GM18508 (cell line): ENCODE results near the gene SLC16A8.

Experiments
- ATAC-seq: cut with Tn5 transposase; IDR thresholded peaks from one replicate; pipeline ENCODE4 v1.9.1; 2021; ENCODE audit warnings: moderate number of reproducible peaks; ENCODE audit not compliant: insufficient read depth, unreplicated experiment

Gene SLC16A8

GRCh38 chr22:38114484-38115398 lies 30.8 kb upstream of the SLC16A8 start:
- ATAC-seq: no peak

GRCh38 chr22:38112381-38112780 lies 28.4 kb upstream of the SLC16A8 start:
- ATAC-seq: no peak

DNA sequence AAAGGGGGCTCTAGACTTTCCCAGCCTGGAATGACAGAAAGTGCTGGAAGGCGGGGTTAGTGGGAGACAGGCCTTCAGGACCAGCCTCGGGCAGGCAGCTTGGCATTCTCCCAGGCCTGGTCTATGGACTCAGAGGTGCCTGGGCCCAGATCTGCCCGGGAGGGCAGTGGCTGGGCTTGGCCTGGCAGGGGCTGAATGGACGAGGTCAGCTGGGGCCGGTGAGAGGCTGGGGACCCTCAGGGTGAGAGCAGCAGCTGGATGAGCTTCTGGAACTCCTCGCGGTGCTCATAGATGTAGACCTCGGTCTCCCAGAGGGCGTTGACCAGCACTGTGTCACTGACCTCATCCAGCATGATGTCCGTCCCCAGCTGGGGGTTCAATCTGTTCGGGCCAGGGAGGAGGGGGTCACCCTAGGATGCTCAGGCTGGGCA lies 28.0 kb upstream of the SLC16A8 start:
- no peak for ATAC-seq

DNA sequence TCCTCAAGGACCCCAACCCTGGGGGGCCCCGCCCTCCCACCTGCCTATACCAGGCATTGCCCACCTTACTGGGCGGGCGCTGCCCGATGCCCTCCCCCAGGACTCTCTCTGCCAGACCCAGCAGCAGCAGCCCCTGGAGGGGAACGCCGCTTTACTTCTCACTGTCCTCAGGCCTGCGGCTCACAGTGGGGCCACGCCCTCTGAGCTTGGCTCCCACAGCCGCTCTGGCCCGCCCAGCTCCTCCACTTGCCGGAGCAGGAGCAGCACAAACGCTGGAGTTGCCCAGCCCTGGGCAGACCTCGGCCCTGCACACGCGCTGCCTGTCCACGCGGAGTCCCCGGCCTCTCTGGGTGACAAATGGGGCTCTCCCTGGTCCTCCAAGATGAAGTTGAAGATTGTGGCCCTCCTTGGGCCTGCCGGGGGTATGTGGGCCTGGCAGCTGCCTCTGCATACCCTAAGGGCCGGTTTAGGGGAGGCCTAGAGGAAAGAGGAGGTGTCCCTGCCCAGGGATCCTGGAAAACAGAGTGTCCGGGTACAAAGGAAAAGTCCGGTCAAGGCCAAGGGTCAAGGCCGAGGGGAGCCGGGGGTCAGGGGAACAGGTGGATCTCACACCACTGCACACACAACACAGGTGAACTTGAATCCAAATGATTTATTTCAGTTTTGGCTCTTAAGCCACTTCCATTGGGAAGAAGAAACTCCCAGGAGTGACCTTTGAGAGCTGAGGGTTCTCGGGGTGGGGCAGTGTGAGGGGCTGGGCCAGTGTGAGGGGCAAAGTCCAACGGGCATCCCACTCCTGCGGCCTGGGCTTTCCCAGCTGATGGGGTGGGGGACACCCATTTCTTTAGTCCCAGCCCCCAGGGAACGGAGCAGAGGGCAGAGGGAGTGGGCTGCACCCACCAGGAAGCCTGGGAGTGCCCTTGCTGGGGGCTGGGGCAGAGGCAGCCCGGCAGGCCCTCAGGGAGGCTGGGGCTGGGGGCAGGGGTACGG lies 27.2 kb upstream of the SLC16A8 start:
- ATAC-seq: no peak

DNA sequence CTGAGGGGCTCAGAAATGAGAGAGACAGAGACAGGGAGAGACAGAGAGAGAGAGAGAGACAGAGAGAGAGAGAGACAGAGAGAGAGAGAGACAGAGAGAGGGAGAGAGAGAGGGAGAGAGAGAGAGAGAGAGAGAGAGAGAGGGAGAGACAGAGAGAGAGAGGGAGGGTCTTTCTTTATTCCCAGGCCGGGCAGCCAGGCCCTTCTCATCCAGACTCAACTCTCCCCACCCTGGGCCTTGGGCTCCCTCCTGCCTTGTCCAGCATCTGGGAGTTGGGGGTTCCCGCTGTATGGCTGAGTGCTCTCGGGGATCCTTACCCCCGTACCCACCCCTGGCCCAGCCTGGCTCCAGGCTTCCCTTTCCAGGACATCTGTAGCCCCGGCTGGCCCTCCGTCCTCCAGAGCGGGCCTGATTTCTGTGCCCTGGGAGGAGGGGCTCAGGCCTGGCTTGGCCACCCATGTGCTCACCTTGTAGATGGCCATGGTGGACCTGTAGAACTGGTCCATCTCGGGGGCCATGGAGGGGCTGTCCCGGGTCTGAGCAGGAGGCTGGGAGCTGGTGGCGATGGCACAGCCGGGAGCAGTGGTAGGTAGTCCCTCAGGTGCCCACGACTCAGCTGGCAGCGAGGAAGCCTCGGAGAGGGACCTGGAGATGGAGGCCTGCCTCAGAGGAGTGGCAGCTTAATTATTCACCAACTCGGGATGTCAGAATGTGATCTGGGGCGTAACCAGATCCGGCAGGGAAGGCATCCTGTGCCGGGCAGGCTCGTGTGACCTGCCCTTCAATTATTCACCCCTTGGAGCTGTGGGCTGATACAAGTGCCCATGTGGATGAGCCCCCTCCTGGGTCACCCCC lies 26.3 kb upstream of the SLC16A8 start, which contains the start of gene BAIAP2L2:
Gene BAIAP2L2 (minus strand): TSS at position 677 of the 855 bp plus-strand sequence. CDS start 159 bp downstream, at position 518.
- no peak for ATAC-seq

DNA sequence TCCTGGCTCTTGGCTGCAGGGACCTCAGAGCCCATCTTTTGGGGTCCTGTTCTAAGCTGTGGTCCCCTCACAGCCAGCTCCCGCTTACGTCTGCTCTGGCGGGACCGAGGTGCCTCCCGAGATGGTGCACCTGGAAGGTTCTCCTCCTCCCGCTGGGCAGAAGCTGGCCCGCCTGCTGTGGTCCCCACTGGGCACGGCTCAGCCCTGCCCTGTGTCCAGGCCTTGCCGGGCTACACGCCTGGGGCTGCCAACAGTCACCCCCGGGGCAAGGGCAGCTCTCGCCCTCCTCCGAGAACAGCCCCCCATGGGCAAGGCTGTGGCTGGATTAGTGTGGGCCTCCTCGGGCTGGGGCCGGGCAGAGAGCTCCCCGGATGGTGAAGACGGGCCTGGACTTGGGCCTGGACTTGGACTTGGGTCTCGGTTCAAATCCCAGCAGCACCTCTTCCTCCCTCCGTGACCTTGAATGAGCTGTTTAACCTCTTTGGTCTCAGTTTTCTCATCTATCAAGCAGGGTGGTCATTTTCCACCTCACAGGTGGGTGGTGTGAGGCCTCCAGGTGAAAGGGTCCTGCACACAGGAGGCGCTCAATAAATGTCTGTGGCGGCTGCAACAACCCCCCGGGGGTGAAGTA lies 25.5 kb upstream of the SLC16A8 start:
- ATAC-seq: no peak

DNA sequence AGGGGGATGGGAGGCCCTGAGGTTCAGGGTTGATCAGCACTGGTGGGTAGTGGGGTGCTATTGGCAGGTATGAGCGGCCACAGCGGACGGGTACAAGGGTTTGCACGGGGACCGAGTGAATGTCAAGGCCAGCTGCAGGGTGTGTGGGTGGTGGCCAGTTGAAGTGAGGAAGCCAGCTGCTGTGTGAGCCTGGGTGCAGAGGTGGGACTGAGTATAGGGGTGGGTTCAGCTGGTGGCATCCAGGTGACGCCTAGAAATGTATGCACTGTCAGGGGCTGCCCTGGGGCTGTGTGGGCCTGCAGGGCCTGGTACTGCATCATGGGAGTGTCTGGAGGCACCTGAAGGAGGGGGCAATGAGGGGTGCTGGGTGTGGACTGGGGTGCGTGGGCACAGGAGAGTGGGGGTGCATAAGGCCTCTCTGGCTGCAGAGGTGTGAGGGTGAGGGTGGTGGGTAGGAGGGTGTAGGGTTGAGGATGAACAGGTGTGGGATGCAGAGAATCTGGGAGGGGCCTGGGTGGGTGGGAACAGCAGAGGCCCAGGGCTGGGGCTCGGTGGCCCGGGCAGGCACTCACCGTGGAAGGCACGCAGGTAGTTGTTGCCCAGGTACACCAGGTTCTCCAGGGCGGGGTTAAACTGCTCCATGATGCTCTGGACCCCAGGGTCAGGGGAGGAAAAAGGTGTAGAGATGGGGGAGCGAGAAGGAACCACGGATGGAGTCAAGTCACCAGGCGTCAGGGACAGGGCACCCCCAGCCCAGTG lies 24.8 kb upstream of the SLC16A8 start:
- no peak for ATAC-seq

- ATAC-seq: no peak
These were observed 23.9 kb upstream of the SLC16A8 start for GRCh38 chr22:38107692-38108515.

GRCh38 chr22:38106814-38107578 lies 23.0 kb upstream of the SLC16A8 start:
- no peak for ATAC-seq

DNA sequence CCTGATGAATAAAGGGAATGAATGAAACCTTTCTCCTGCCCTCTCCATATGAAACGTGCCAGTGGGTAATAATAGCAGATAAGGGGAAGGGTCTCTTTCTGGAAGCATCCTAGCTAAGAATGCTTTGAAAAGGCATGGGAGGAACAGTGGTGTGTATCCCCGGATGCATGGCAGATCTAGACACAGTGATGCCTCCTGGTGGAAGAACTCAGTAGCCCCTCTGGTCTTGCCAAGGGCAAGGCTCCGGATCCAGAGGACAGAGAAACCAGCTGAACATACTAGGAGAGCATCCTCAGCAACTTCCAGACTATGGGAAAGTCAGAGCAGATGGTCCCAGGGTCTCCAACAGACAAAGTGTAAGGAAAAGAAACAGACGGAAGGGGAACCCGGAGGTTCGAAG lies 20.1 kb upstream of the SLC16A8 start:
- ATAC-seq: no peak

DNA sequence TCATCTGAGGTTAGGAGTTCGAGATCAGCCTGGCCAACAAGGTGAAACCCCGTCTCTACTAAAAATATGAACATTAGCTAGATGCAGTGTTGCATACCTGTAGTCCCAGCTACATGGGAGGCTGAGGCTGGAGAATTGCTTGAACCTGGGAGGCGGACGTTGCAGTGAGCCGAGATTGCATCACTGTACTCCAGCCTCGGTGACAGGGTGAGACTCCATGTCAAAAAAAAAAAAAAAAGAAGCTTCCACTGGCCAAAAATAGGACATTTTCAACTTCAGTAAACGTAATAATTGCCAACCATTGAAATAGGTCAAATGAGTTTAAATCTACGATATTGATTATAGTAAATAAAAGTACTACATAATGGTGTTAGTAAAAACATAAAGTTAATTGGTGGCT lies 19.7 kb upstream of the SLC16A8 start:
- no peak for ATAC-seq

DNA sequence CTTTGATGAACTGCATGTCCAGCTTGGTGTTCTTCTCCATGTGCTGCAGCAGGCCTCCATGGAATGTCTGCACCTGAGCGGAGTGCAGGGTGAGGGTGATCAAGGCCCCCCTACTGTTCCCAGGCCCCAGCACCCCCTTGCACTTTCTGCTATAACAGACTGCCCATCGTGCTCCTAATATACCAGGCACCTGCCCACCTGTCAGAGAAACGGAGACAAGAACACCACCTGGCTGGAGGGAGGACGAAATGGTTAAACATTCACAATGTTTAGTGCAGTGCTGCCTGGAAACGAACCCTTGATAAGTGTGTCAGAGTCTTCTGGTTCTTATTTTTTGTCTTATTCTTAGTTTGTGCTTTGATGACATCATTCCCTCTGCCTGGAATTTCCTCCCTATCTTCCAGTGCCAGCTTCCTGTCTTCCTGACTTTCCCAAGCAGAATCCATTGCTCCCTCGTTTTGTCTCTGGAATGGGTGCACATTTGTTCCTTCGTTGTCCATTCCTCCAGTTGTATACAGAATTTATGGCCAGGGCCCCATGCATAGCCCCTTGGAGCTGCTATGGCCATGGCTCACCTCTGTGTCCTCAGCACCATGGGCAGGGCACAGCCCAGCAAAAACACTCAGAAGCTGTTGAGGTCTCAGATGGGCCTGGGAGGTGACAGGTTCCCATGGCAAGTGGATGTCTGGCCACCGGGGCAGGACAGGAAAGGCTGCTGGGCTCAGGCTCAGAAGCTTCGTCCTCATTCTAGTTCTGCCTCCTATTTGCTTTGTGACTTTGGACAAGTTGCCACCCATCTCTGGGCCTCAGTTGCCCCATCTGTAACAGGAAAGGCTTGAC lies 14.6 kb upstream of the SLC16A8 start:
- ATAC-seq: no peak

DNA sequence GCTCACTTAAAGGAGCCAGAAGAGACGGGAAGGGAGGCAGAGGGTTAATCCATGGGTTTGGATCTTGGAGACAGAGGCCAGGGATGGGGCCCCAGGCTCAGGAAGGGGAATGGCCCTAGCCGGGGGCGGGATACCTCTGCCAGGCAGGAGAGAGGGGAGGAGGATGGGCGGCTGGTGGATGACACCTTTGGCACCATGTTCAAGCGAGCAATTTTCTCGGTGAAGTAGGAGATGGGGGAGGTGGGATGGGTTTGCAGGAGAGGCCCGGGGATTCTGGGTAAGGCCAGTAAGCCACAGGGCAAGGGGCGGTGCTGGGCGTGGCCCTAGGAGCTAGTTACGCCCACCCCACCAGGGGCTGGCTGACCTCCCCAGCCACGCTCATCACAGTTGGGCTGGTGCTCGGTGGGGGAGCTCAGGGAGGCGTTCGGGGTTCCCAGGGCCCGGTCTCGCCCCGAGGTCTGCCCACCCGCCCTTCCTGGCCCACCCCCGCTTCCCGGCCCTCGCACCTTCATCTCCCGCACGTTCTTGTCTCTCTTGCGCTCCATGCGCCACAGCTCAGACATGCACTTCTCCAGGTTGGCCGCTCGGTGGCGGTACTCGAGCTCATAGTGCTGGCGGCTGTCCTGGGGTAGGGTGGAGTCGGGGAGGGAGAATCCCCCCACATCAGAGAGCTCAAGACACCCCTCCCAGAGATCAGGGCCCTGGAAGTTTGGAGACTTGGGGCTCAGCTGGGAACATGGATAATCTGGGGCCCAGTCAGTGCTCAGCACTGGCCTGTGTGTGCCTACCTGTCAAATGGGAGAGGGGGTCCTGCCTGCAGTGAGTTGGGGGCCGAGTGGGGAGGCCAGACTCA lies 13.8 kb upstream of the SLC16A8 start:
- no peak for ATAC-seq

- ATAC-seq: no peak
These were observed 13.1 kb upstream of the SLC16A8 start for GRCh38 chr22:38097058-38097457.

- no peak for ATAC-seq
These were observed 5.5 kb upstream of the SLC16A8 start for GRCh38 chr22:38089474-38089851.
